DOHH2 (cell line): ENCODE results near the gene STX8.

Source experiments
- H3F3A ChIP-seq: fragments of 200-600 bp; sonication (generic), shearing (Covaris generic); 2 replicates; pipeline ENCODE4 v1.6.0; 2016; ENCODE audit warnings: antibody characterized with exemption, mild to moderate bottlenecking; ENCODE audit not compliant: control insufficient read depth, insufficient read depth
- H3K27ac ChIP-seq: fragments of 200-600 bp; sonication (generic); 2 replicates; pipeline ENCODE4 v1.5.1; 2014; ENCODE audit warnings: low read depth, mild to moderate bottlenecking, low read length, moderate library complexity
- H3K27me3 ChIP-seq: fragments of 200-600 bp; sonication (generic); 2 replicates; pipeline ENCODE4 v1.6.1; 2014; ENCODE audit warnings: mild to moderate bottlenecking, low read length, mixed read lengths; ENCODE audit not compliant: control insufficient read depth
- H3K36me3 ChIP-seq: fragments of 200-600 bp; sonication (generic); 2 replicates; pipeline ENCODE4 v1.6.1; 2014; ENCODE audit warnings: mild to moderate bottlenecking, low read length, moderate library complexity, mixed read lengths; ENCODE audit not compliant: control insufficient read depth
- H3K4me1 ChIP-seq: fragments of 200-600 bp; sonication (generic); 2 replicates; pipeline ENCODE4 v1.6.1; 2014; ENCODE audit warnings: mild to moderate bottlenecking, low read length, mixed read lengths; ENCODE audit not compliant: control insufficient read depth
- H3K4me2 ChIP-seq: fragments of 200-600 bp; sonication (generic); 2 replicates; pipeline ENCODE4 v1.6.0; 2014; ENCODE audit warnings: mild to moderate bottlenecking, low read length, moderate library complexity
- H3K4me3 ChIP-seq: fragments of 200-600 bp; sonication (generic); 2 replicates; pipeline ENCODE4 v1.5.1; 2014; ENCODE audit warnings: mild to moderate bottlenecking, low read length, mixed read lengths
- H3K79me2 ChIP-seq: fragments of 200-600 bp; sonication (generic); 2 replicates; pipeline ENCODE4 v1.6.1; 2014; ENCODE audit warnings: mild to moderate bottlenecking, low read length, mixed read lengths; ENCODE audit not compliant: control insufficient read depth
- H3K9me2 ChIP-seq: fragments of 200-600 bp; sonication (generic); replicated peaks from 2 replicates; pipeline ENCODE4 v1.6.1; 2014; ENCODE audit warnings: mild to moderate bottlenecking, low read length, mixed read lengths; ENCODE audit not compliant: control insufficient read depth
- H3K9me3 ChIP-seq: fragments of 200-600 bp; sonication (generic); 2 replicates; pipeline ENCODE4 v1.6.1; 2014; ENCODE audit warnings: antibody characterized with exemption, low read length, mixed read lengths; ENCODE audit not compliant: control insufficient read depth, insufficient read depth
- H4K20me1 ChIP-seq: fragments of 200-600 bp; sonication (generic); 2 replicates; pipeline ENCODE4 v1.6.0; 2014; ENCODE audit warnings: low read depth, mild to moderate bottlenecking, antibody characterized with exemption, low read length, moderate library complexity; ENCODE audit not compliant: control insufficient read depth, insufficient read depth
- CTCF ChIP-seq: fragments of 200-600 bp; sonication (generic); IDR thresholded peaks from one replicate; pipeline ENCODE4 v1.5.1; 2014; ENCODE audit warnings: antibody characterized with exemption, mild to moderate bottlenecking, low read depth, low read length; ENCODE audit not compliant: poor library complexity, severe bottlenecking
- EZH2phosphoT487 ChIP-seq: fragments of 200-600 bp; sonication (generic); IDR thresholded peaks from 2 replicates; pipeline ENCODE4 v1.6.1; 2017; ENCODE audit warnings: borderline replicate concordance, mild to moderate bottlenecking, antibody characterized with exemption, low read length, moderate library complexity, mixed read lengths

Gene STX8

GRCh38 chr17:9230346-9230745 is 345.3 kb downstream of the STX8 start:
- peaks cover 6% of the 10 kb centered on the region; the same call in 1 of the 2 replicates for H3K4me1 ChIP-seq
- 0 out of 2 replicates have a peak, but pooled peaks cover 2% of the 10 kb centered on the region for H3K27me3 ChIP-seq
- no peaks in the 10 kb centered on the region for H3K9me3 ChIP-seq
- H4K20me1 ChIP-seq, result no peaks in the 10 kb centered on the region
- TF ChIP-seq CTCF (no peak), EZH2phosphoT487 (no peak)
- H3K4me3 ChIP-seq, result no peak overlapping the region
- H3K36me3 ChIP-seq, result no peaks in the 10 kb centered on the region
- no peaks in the 10 kb centered on the region for H3K79me2 ChIP-seq
- no peaks in the 10 kb centered on the region for H3F3A ChIP-seq
- H3K4me2 ChIP-seq, result no peak overlapping the region
- no peak overlapping the region for H3K27ac ChIP-seq
- H3K9me2 ChIP-seq, result no peaks in the 10 kb centered on the region

GRCh38 chr17:9229826-9230201 is 345.8 kb downstream of the STX8 start:
- Histone ChIP-seq H3K9me3 (no peaks in the 10 kb centered on the region), H3K27me3 (0 out of 2 replicates have a peak, but pooled peaks cover 2% of the 10 kb centered on the region), H3K79me2 (no peaks in the 10 kb centered on the region), H4K20me1 (no peaks in the 10 kb centered on the region), H3K4me3 (no peak overlapping the region), H3K27ac (no peak overlapping the region), H3K4me1 (peaks cover 6% of the 10 kb centered on the region; the same call in 1 of the 2 replicates), H3F3A (no peaks in the 10 kb centered on the region), H3K36me3 (no peaks in the 10 kb centered on the region), H3K4me2 (no peak overlapping the region), H3K9me2 (no peaks in the 10 kb centered on the region)
- TF ChIP-seq EZH2phosphoT487 (no peak), CTCF (no peak)

- H3K27ac ChIP-seq, result no peak overlapping the region
- peaks cover 6% of the 10 kb centered on the region; the same call in 1 of the 2 replicates for H3K4me1 ChIP-seq
- no peaks in the 10 kb centered on the region for H3K9me3 ChIP-seq
- no peaks in the 10 kb centered on the region for H3F3A ChIP-seq
- no peaks in the 10 kb centered on the region for H3K9me2 ChIP-seq
- H3K36me3 ChIP-seq, result no peaks in the 10 kb centered on the region
- H3K4me3 ChIP-seq, result no peak overlapping the region
- no peaks in the 10 kb centered on the region for H3K79me2 ChIP-seq
- H4K20me1 ChIP-seq, result no peaks in the 10 kb centered on the region
- 0 out of 2 replicates have a peak, but pooled peaks cover 2% of the 10 kb centered on the region for H3K27me3 ChIP-seq
- H3K4me2 ChIP-seq, result no peak overlapping the region
- no peak for TF ChIP-seq EZH2phosphoT487
- TF ChIP-seq CTCF, result no peak
Measured at GRCh38 chr17:9229160-9229825, 346.3 kb downstream of the STX8 start.
